ENCODE measurements around the gene SLC7A6.
A peak's percentile ranks its signal among the peaks of the same experiment; 100 is the strongest.

Gene SLC7A6

DNA sequence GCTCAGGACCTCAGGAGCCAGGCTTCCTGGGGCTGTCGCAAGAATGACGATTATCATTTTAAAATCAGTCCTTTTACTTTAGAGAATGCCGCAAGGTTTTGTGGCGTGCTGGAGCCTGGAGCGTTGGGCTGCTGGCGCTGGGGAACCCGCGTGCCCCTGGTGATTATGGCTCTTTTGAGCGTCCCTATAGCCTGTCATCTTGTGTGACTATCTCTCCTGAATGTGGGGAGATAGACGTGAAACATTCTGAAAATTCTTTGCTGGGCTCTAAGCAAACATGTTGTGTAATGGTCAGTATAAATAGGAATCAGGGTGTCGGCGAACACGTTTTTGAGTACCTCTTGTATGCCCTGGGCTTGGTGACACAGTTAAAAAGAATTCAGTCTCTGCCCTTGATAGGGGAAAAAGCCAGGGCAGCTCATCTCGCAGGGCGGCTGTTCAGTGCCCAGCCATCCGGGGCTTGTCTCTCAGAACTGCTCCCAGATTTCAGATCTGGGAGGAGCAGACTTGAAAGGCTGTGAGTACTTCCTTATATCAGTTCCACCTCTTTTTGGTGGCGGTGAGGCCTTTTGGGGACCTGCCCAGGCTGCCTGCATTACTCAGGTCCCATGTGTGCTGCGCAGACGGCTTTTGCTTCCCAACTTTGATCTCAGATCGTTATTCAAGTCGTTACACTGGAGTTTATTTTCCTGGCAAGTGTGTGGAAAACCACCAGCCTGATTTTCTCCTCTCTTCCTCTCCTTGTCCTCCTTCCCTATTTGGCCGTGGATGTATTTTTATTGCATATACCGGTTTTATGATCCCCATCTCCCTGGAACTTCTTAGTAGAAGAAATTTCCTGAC is 973 bp downstream of the SLC7A6 start:
- no peak for TF ChIP-seq CTCF (conservative IDR thresholded peaks at IDR 0.05; ENCODE audit: low read depth, low read length)
- H3K4me3 ChIP-seq (ENCODE audit: low read depth, low read length), result peak overlapping the region; percentile 94
- peak; percentile 61 for DNase-seq (ENCODE audit: low read depth)

DNA sequence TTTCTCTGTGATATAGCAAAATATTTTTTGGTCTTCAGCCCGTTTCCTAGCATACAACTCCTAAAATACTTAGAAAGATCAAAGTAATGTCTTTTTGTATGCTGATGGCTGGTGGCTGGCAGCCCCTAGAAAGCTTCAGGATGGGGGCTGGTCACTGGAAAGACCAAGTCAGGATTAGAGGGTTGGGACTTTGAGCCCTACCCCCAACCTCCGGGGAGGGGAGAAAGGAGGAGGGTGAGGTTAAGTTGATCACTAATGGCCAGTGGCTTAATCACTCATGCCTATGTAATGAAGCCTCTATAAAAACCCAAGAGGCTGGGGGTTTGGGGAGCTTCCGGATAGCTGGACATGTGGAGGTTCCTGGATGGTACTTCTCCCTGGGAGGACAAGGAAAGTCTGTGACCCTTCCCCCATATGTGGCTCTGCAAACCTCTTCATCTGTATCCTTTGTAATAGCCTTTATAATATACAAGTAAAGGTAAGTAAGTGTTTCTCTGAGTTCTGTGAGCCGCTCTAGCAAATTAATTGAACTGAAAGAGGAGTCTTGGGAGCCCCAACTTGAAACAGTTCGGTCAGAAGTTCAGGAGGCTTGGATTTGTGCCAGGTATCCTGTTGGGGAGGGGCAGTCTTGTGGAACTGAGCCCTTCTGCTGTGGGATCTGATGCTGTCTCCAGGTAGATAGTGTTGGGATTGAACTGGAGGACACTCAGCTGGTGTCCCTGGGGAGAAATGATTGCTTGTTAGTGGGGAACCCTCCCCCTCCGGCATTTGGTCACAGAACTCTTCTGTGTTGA is 3.5 kb downstream of the SLC7A6 start:
- no peak overlapping the region for H3K4me3 ChIP-seq (ENCODE audit: low read depth, low read length)
- peak; percentile 28 for DNase-seq (ENCODE audit: low read depth)
- no peak for TF ChIP-seq CTCF (conservative IDR thresholded peaks at IDR 0.05; ENCODE audit: low read depth, low read length)

DNA sequence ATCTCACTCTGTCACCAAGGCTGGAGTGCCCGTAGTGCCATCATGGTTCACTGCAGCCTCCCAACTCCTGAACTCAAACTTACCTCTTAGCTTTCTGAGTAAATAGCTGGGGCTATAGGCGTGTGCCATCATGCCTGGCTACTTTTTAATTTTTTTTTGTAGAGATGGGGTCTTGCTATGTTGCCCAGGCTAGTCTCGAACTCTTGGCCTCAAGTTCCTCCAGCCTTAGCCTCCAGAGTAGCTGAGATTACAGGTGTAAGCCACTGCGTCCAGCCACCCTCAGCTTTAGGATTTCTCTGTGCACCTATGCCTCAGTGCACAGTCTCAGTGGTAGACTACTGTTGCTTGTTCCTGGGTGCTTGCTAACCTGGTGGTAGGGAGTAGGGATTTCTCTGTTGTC is 5.5 kb downstream of the SLC7A6 start:
- H3K4me3 ChIP-seq (ENCODE audit: low read depth, low read length), result no peak overlapping the region
- DNase-seq (ENCODE audit: low read depth), result no peak
- TF ChIP-seq CTCF (conservative IDR thresholded peaks at IDR 0.05; ENCODE audit: low read depth, low read length), result no peak

DNA sequence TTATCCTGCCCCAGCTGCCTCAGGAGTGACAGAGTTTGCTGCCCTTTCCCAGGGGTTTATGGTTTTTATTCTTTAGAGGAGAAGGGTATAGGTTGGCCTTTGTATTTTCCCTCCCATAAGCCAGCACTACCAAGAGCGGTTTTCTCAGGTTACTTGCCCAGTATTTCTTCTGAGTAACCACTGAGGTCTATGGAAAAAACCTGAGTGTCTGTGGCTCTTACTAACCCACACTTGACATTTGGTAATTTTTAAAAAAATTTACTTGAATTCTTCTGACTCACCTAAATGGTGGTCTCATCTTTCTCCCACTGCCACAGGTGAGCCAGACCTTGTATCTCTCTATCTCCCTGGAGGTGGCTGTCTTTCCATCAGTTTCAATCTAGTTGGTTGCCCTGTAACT is 6.0 kb downstream of the SLC7A6 start:
- no peak overlapping the region for H3K4me3 ChIP-seq (ENCODE audit: low read depth, low read length)
- no peak for TF ChIP-seq CTCF (conservative IDR thresholded peaks at IDR 0.05; ENCODE audit: low read depth, low read length)
- DNase-seq (ENCODE audit: low read depth), result no peak

GRCh38 chr16:68272507-68273209 is 8.3 kb downstream of the SLC7A6 start:
- H3K4me3 ChIP-seq (ENCODE audit: low read depth, low read length), result no peak overlapping the region
- no peak for DNase-seq (ENCODE audit: low read depth)
- TF ChIP-seq CTCF (conservative IDR thresholded peaks at IDR 0.05; ENCODE audit: low read depth, low read length), result no peak

DNA sequence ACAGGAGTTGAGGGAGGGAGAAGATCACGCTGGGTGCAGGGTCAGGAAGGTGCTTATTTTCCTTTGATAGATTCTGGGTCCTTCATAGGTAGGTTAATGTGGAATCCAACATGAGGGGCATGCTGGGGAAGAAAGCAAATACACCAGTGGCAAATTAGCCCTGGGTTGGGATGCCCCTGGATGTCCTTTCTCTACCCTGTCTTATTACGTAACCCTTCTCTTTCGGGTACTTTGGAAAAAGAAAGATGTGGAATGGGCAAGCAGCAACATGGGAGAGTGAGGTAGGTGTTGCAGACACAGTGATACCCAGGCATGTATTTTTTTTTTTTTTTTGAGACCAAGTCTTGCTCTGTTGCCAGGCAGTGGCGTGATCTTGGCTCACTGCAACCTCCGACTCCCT is 9.1 kb downstream of the SLC7A6 start:
- DNase-seq (ENCODE audit: low read depth), result no peak
- TF ChIP-seq CTCF (conservative IDR thresholded peaks at IDR 0.05; ENCODE audit: low read depth, low read length), result no peak
- no peak overlapping the region for H3K4me3 ChIP-seq (ENCODE audit: low read depth, low read length)

Data from choroid plexus epithelial cell (primary cell).